Keratinocyte (primary cell): Measurements from ENCODE around the gene FGD2. TPM values are rescaled to one million over a fixed set of nuclear protein-coding genes. Genes with fewer than 3 reads are reported as not detected.

Experiments
- DNase-seq: peaks from one replicate; pipeline ENCODE4 v3.0.0-alpha.2; 2011; ENCODE audit warnings: low read depth, missing footprints, low spot score
- FAIRE-seq: peaks from 2 replicates; lab custom pipeline; 2011; peaks lifted over from hg19 to GRCh38; lab: Jason Lieb, UNC
- H2AFZ ChIP-seq: 2 replicates; pipeline ENCODE4 v1.6.0; 2012; ENCODE audit warnings: low read length, control low read depth, inconsistent platforms; ENCODE audit not compliant: control insufficient read depth
- H3K27ac ChIP-seq: 2 replicates; pipeline ENCODE4 v1.5.1; 2011; ENCODE audit warnings: low read length; ENCODE audit not compliant: control insufficient read depth, insufficient read depth
- H3K27me3 ChIP-seq: 3 replicates; pipeline ENCODE4 v1.6.0; 2011; ENCODE audit warnings: low read length; ENCODE audit not compliant: control insufficient read depth, insufficient read depth; ENCODE audit errors: extremely low read depth
- H3K36me3 ChIP-seq, 2 experiments: 2 replicates in 1 of 2; 3 replicates in 1 of 2; pipeline ENCODE4 v1.5.1; 2011; ENCODE audit warnings: low read length in 2 of 2, mild to moderate bottlenecking in 1 of 2; ENCODE audit not compliant: control insufficient read depth in 2 of 2, insufficient read depth in 2 of 2; ENCODE audit errors: extremely low read depth in 1 of 2
- H3K4me1 ChIP-seq: 3 replicates; pipeline ENCODE4 v1.5.1; 2011; ENCODE audit warnings: low read length; ENCODE audit not compliant: control insufficient read depth, insufficient read depth; ENCODE audit errors: extremely low read depth
- H3K4me2 ChIP-seq: 3 replicates; pipeline ENCODE4 v1.6.0; 2011; ENCODE audit warnings: low read depth, low read length; ENCODE audit not compliant: control insufficient read depth, insufficient read depth; ENCODE audit errors: extremely low read depth
- H3K4me3 ChIP-seq, 3 experiments: fragments of 200-600 bp in 1 of 3; sonication (generic) in 1 of 3; 2 replicates in 2 of 3; 3 replicates in 1 of 3; pipeline ENCODE4 v1.5.1; 2011 to 2016; ENCODE audit warnings: low read length in 3 of 3, mild to moderate bottlenecking in 3 of 3, control low read depth in 2 of 3, inconsistent platforms in 1 of 3, low read depth in 1 of 3, mixed read lengths in 1 of 3, mixed run types in 1 of 3, moderate library complexity in 1 of 3; ENCODE audit not compliant: control insufficient read depth in 2 of 3, insufficient read depth in 2 of 3; ENCODE audit errors: extremely low read depth in 1 of 3
- H3K79me2 ChIP-seq: 2 replicates; pipeline ENCODE4 v1.6.0; 2012; ENCODE audit warnings: low read length; ENCODE audit not compliant: control insufficient read depth, insufficient read depth
- H3K9ac ChIP-seq: 3 replicates; pipeline ENCODE4 v1.6.0; 2011; ENCODE audit warnings: low read length; ENCODE audit not compliant: control insufficient read depth, insufficient read depth; ENCODE audit errors: extremely low read depth
- H3K9me1 ChIP-seq: 3 replicates; pipeline ENCODE4 v1.6.0; 2011; ENCODE audit warnings: low read length; ENCODE audit not compliant: control insufficient read depth, insufficient read depth; ENCODE audit errors: extremely low read depth
- H3K9me3 ChIP-seq: 2 replicates; pipeline ENCODE4 v1.5.1; 2012; ENCODE audit warnings: low read depth, low read length; ENCODE audit not compliant: control insufficient read depth
- H4K20me1 ChIP-seq: 3 replicates; pipeline ENCODE4 v1.6.0; 2011; ENCODE audit warnings: low read length; ENCODE audit not compliant: control insufficient read depth, insufficient read depth; ENCODE audit errors: extremely low read depth
- CTCF ChIP-seq, 3 experiments: IDR thresholded peaks in 1 of 3; conservative IDR thresholded peaks in 1 of 3; optimal IDR thresholded peaks in 1 of 3; 2 replicates in 2 of 3; 3 replicates in 1 of 3; pipeline versions ENCODE3 to v1.5.1; 2011; ENCODE audit warnings: low read length in 3 of 3, mild to moderate bottlenecking in 3 of 3, moderate library complexity in 2 of 3, control low read depth in 1 of 3, inconsistent platforms in 1 of 3; ENCODE audit not compliant: insufficient read depth in 2 of 3; ENCODE audit errors: extremely low read depth in 1 of 3
- EZH2 ChIP-seq: IDR thresholded peaks from one replicate; pipeline ENCODE4 v1.6.1; 2012; ENCODE audit warnings: inconsistent platforms, mild to moderate bottlenecking, low read length, moderate library complexity
- dilution Hi-C: fragments of 300-500 bp; cut with MboI; formaldehyde crosslinking; loops from one replicate; pipeline ENCODE4 v1.7.0; 2020; ENCODE audit warnings: low sequenced_read_pairs; ENCODE audit not compliant: extremely low pct_ligation_motif_present
- polyA plus RNA-seq, 5 experiments: library from polyadenylated mRNA; depleted of rRNA in 3 of 5; stranded (reverse) in 3 of 5; stranded (forward) in 1 of 5; unstranded in 1 of 5; fragments of >200 nt; gene quantifications; 1 replicate in 1 of 5; 2 replicates in 3 of 5; 3 replicates in 1 of 5; pipeline versions ENCODE4 v1.2.1 to v1.2.3, GENCODE V29; 2011 to 2012; ENCODE audit warnings: missing spikeins in 2 of 5, low read depth in 1 of 5, low replicate concordance in 1 of 5

FGD2 gene
- polyA plus RNA-seq, 1 donor (not counting 4 experiments of a cell fraction or from before 2014, with no cell fraction given) = 0.03 TPM

GRCh38 chr6:37061157-37061804 lies 55.8 kb downstream of the FGD2 start:
- no peak overlapping the region for H2AFZ ChIP-seq
- no peak overlapping the region for H3K4me3 ChIP-seq
- H3K27ac ChIP-seq = no peak overlapping the region
- no peaks in the 10 kb centered on the region for H3K9me1 ChIP-seq
- FAIRE-seq (no peak), DNase-seq (no peak)
- no peak for TF ChIP-seq CTCF (optimal IDR thresholded peaks at IDR 0.05 in 1 of 3, IDR thresholded peaks at IDR 0.05 in 1 of 3, conservative IDR thresholded peaks at IDR 0.05 in 1 of 3; ENCODE audit: extremely low read depth in 1 of 3, insufficient read depth in 2 of 3, low read length in 3 of 3)
- H3K9me3 ChIP-seq = no peaks in the 10 kb centered on the region
- H3K9ac ChIP-seq = no peak overlapping the region
- H3K4me2 ChIP-seq = no peak overlapping the region
- dilution Hi-C loops = no loop called here
- H3K36me3 ChIP-seq = no peaks in the 10 kb centered on the region
- no peaks in the 10 kb centered on the region for H4K20me1 ChIP-seq
- H3K27me3 ChIP-seq = no peaks in the 10 kb centered on the region
- H3K79me2 ChIP-seq = no peaks in the 10 kb centered on the region
- H3K4me1 ChIP-seq = peaks cover 37% of the 10 kb centered on the region

GRCh38 chr6:37062424-37062823 lies 57.0 kb downstream of the FGD2 start:
- FAIRE-seq = no peak
- Histone ChIP-seq H3K79me2 (no peaks in the 10 kb centered on the region), H3K4me3 (no peak overlapping the region), H3K9ac (no peak overlapping the region), H2AFZ (no peak overlapping the region), H4K20me1 (no peaks in the 10 kb centered on the region), H3K27ac (no peak overlapping the region), H3K36me3 (no peaks in the 10 kb centered on the region), H3K4me1 (peaks cover 27% of the 10 kb centered on the region), H3K4me2 (no peak overlapping the region), H3K27me3 (no peaks in the 10 kb centered on the region), H3K9me1 (no peaks in the 10 kb centered on the region), H3K9me3 (no peaks in the 10 kb centered on the region)
- no peak for TF ChIP-seq EZH2
- no peak for TF ChIP-seq CTCF (optimal IDR thresholded peaks at IDR 0.05 in 1 of 3, IDR thresholded peaks at IDR 0.05 in 1 of 3, conservative IDR thresholded peaks at IDR 0.05 in 1 of 3; ENCODE audit: extremely low read depth in 1 of 3, insufficient read depth in 2 of 3, low read length in 3 of 3)
- dilution Hi-C loops = no loop called here
- no peak for DNase-seq
